Liver (tissue), 3 donors: ENCODE results near the gene CTBS.

Source experiments
- HNF4A ChIP-seq, 2 donors: conservative IDR thresholded peaks; 2 replicates each; pipeline ENCODE4 v1.6.1; 2016; ENCODE audit warnings: antibody characterized with exemption in 2 of 2, mild to moderate bottlenecking in 2 of 2
- HNF4G ChIP-seq: IDR thresholded peaks from 2 replicates; pipeline ENCODE4 v1.6.1; 2016; ENCODE audit warnings: antibody characterized with exemption
- RAD21 ChIP-seq, 2 donors: IDR thresholded peaks; 2 replicates each; pipeline ENCODE4 v1.6.1; 2016; ENCODE audit warnings: antibody characterized with exemption in 2 of 2, mild to moderate bottlenecking in 2 of 2
- RXRA ChIP-seq, 2 donors: IDR thresholded peaks; 2 replicates each; pipeline ENCODE4 v1.6.1; 2017 to 2018; ENCODE audit warnings: antibody characterized with exemption in 2 of 2, mild to moderate bottlenecking in 1 of 2
- TAF1 ChIP-seq: conservative IDR thresholded peaks from 2 replicates; pipeline ENCODE4 v1.6.1; 2016; ENCODE audit warnings: antibody characterized with exemption, mild to moderate bottlenecking
- YY1 ChIP-seq: IDR thresholded peaks from 2 replicates; pipeline ENCODE4 v1.6.1; 2016; ENCODE audit warnings: antibody characterized with exemption, mild to moderate bottlenecking
- TF ChIP-seq, protein P1 (sequence below): fragments of 150-350 bp; IDR thresholded peaks from 2 replicates; pipeline ENCODE4 v1.5.1; 2017; ENCODE audit warnings: improper control_type of control experiment, low read depth, low read length; ENCODE audit not compliant: missing input control
- TF ChIP-seq, protein P2 (sequence below): IDR thresholded peaks from 2 replicates; pipeline ENCODE4 v1.6.1; 2016; ENCODE audit warnings: antibody characterized with exemption
- TF ChIP-seq, protein P3 (sequence below): IDR thresholded peaks from 2 replicates; pipeline ENCODE4 v1.6.1; 2016; ENCODE audit warnings: antibody characterized with exemption, mild to moderate bottlenecking
- TF ChIP-seq, protein P4 (sequence below): IDR thresholded peaks from 2 replicates; pipeline ENCODE4 v1.6.1; 2016; ENCODE audit warnings: antibody characterized with exemption
- donor health status: healthy.
- donor health status: healthy.

DNA sequence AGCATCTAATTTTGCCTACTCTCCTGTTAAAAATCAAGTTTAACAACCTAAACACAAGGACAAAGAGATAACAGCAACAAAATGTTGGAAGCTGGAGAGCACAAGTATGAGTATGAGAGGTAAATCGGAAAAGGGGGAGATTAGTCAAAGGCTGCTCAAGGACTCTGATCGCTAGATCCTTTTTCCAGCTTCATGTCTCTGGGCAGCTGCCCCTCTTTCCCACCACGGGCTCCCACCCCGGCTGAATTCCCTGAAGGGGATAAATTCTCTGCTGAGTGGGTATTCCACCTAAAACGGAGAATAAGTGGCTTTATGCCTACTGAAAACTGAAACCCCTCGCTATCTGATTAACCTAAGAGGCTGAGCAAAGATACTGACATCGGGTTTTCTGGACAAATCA, 696 bp upstream of the CTBS start:
- TF ChIP-seq, protein P1, sequence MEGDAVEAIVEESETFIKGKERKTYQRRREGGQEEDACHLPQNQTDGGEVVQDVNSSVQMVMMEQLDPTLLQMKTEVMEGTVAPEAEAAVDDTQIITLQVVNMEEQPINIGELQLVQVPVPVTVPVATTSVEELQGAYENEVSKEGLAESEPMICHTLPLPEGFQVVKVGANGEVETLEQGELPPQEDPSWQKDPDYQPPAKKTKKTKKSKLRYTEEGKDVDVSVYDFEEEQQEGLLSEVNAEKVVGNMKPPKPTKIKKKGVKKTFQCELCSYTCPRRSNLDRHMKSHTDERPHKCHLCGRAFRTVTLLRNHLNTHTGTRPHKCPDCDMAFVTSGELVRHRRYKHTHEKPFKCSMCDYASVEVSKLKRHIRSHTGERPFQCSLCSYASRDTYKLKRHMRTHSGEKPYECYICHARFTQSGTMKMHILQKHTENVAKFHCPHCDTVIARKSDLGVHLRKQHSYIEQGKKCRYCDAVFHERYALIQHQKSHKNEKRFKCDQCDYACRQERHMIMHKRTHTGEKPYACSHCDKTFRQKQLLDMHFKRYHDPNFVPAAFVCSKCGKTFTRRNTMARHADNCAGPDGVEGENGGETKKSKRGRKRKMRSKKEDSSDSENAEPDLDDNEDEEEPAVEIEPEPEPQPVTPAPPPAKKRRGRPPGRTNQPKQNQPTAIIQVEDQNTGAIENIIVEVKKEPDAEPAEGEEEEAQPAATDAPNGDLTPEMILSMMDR = no peak
- TF ChIP-seq RAD21 (IDR thresholded peaks at IDR 0.05) (no peak), TAF1 (no peak), YY1 (no peak), HNF4G (no peak), HNF4A (conservative IDR thresholded peaks at IDR 0.05) (no peak), RXRA (IDR thresholded peaks at IDR 0.05) (no peak)
- TF ChIP-seq, protein P2, sequence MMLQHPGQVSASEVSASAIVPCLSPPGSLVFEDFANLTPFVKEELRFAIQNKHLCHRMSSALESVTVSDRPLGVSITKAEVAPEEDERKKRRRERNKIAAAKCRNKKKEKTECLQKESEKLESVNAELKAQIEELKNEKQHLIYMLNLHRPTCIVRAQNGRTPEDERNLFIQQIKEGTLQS = no peak
- TF ChIP-seq, protein P3, sequence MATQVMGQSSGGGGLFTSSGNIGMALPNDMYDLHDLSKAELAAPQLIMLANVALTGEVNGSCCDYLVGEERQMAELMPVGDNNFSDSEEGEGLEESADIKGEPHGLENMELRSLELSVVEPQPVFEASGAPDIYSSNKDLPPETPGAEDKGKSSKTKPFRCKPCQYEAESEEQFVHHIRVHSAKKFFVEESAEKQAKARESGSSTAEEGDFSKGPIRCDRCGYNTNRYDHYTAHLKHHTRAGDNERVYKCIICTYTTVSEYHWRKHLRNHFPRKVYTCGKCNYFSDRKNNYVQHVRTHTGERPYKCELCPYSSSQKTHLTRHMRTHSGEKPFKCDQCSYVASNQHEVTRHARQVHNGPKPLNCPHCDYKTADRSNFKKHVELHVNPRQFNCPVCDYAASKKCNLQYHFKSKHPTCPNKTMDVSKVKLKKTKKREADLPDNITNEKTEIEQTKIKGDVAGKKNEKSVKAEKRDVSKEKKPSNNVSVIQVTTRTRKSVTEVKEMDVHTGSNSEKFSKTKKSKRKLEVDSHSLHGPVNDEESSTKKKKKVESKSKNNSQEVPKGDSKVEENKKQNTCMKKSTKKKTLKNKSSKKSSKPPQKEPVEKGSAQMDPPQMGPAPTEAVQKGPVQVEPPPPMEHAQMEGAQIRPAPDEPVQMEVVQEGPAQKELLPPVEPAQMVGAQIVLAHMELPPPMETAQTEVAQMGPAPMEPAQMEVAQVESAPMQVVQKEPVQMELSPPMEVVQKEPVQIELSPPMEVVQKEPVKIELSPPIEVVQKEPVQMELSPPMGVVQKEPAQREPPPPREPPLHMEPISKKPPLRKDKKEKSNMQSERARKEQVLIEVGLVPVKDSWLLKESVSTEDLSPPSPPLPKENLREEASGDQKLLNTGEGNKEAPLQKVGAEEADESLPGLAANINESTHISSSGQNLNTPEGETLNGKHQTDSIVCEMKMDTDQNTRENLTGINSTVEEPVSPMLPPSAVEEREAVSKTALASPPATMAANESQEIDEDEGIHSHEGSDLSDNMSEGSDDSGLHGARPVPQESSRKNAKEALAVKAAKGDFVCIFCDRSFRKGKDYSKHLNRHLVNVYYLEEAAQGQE = no peak
- TF ChIP-seq, protein P4, sequence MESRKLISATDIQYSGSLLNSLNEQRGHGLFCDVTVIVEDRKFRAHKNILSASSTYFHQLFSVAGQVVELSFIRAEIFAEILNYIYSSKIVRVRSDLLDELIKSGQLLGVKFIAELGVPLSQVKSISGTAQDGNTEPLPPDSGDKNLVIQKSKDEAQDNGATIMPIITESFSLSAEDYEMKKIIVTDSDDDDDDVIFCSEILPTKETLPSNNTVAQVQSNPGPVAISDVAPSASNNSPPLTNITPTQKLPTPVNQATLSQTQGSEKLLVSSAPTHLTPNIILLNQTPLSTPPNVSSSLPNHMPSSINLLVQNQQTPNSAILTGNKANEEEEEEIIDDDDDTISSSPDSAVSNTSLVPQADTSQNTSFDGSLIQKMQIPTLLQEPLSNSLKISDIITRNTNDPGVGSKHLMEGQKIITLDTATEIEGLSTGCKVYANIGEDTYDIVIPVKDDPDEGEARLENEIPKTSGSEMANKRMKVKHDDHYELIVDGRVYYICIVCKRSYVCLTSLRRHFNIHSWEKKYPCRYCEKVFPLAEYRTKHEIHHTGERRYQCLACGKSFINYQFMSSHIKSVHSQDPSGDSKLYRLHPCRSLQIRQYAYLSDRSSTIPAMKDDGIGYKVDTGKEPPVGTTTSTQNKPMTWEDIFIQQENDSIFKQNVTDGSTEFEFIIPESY = no peak
